UCSD-AML1 (cell line): ENCODE data around the gene TRAF3IP1.
"Not testable (repeated sequence)": the region's sequence is repeated elsewhere in the genome, so short reads cannot be mapped to it uniquely, and the experiment has no call there.

Experiments used
- DNase-seq: peaks from one replicate; lab custom pipeline; 2025; ENCODE audit not compliant: unreplicated experiment; lab: John Stamatoyannopoulos, UW

Gene TRAF3IP1

GRCh38 chr2:238338710-238339394, 18.5 kb downstream of the TRAF3IP1 start:
- no peak for DNase-seq

GRCh38 chr2:238339395-238339780, 19.1 kb downstream of the TRAF3IP1 start:
- no peak for DNase-seq

- DNase-seq: no peak
Measured at GRCh38 chr2:238339814-238340213, 19.5 kb downstream of the TRAF3IP1 start.

GRCh38 chr2:238341536-238341935, 21.2 kb downstream of the TRAF3IP1 start:
- no peak for DNase-seq

GRCh38 chr2:238344035-238344434, 23.7 kb downstream of the TRAF3IP1 start:
- DNase-seq: no peak

- no peak for DNase-seq
Measured at GRCh38 chr2:238344517-238344916, 24.2 kb downstream of the TRAF3IP1 start.

- no peak for DNase-seq
Measured at GRCh38 chr2:238345297-238345968, 25.1 kb downstream of the TRAF3IP1 start.

- DNase-seq: no peak
Measured at GRCh38 chr2:238346544-238346943, 26.2 kb downstream of the TRAF3IP1 start.

- DNase-seq: no peak
Measured at GRCh38 chr2:238350150-238350897, 30.0 kb downstream of the TRAF3IP1 start.

- no peak for DNase-seq
Measured at GRCh38 chr2:238351315-238351714, 31.0 kb downstream of the TRAF3IP1 start.

GRCh38 chr2:238352361-238352760, 32.0 kb downstream of the TRAF3IP1 start:
- DNase-seq: no peak

- DNase-seq: no peak
Measured at GRCh38 chr2:238358769-238359168, 38.5 kb downstream of the TRAF3IP1 start.

GRCh38 chr2:238359403-238359802, 39.1 kb downstream of the TRAF3IP1 start:
- DNase-seq: no peak

GRCh38 chr2:238361877-238362276, 41.6 kb downstream of the TRAF3IP1 start:
- DNase-seq: no peak

- DNase-seq: no peak
Measured at GRCh38 chr2:238362626-238363025, 42.3 kb downstream of the TRAF3IP1 start.

GRCh38 chr2:238369591-238370040, 49.3 kb downstream of the TRAF3IP1 start:
- DNase-seq: no peak

GRCh38 chr2:238370094-238370822, 49.9 kb downstream of the TRAF3IP1 start:
- no peak for DNase-seq

GRCh38 chr2:238370823-238371372, 50.6 kb downstream of the TRAF3IP1 start:
- peak; percentile 62 for DNase-seq

GRCh38 chr2:238372277-238372676, 52.0 kb downstream of the TRAF3IP1 start:
- not testable (repeated sequence) for DNase-seq

GRCh38 chr2:238376884-238377391, 56.6 kb downstream of the TRAF3IP1 start:
- DNase-seq: peak; percentile 59
